Measurements from ENCODE around the gene KRT76.
"Not testable (repeated sequence)": the region's sequence is repeated elsewhere in the genome, so short reads cannot be mapped to it uniquely, and the experiment has no call there.

DNA sequence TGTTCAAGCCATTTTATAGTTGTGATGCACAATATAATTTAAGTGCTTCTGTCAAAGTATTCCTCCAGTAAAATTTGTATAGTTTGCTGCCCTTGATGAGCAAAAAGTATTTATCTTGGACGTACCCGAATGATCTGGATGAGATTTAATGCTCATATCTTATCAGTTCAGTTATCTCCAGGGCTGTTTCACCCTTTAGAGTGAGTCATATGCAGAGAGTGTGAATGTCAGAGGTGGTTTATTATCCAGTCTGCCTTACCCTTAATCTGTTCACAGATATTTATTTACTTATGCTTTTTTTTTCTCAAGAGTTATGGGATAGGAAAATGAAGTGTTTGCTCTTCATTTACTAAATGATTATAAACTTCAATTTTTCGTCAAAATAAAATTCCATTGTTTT, 26.6 kb downstream of the KRT76 start:
- TF ChIP-seq, protein P1, sequence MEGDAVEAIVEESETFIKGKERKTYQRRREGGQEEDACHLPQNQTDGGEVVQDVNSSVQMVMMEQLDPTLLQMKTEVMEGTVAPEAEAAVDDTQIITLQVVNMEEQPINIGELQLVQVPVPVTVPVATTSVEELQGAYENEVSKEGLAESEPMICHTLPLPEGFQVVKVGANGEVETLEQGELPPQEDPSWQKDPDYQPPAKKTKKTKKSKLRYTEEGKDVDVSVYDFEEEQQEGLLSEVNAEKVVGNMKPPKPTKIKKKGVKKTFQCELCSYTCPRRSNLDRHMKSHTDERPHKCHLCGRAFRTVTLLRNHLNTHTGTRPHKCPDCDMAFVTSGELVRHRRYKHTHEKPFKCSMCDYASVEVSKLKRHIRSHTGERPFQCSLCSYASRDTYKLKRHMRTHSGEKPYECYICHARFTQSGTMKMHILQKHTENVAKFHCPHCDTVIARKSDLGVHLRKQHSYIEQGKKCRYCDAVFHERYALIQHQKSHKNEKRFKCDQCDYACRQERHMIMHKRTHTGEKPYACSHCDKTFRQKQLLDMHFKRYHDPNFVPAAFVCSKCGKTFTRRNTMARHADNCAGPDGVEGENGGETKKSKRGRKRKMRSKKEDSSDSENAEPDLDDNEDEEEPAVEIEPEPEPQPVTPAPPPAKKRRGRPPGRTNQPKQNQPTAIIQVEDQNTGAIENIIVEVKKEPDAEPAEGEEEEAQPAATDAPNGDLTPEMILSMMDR (IDR thresholded peaks at IDR 0.05) = not testable (repeated sequence)
- not testable (repeated sequence) for TF ChIP-seq EP300 (IDR thresholded peaks at IDR 0.05; ENCODE audit: low read depth); POLR2AphosphoS5 (IDR thresholded peaks at IDR 0.05); POLR2A (IDR thresholded peaks at IDR 0.05)
